Stimulated activated CD4-positive, alpha-beta T cell treated with anti-CD3 and anti-CD28 coated beads, TNF-alpha, amount 100 ng/mL, for 1 hour (primary cell): ENCODE measurements around the gene OSER1.
A peak's percentile ranks its signal among the peaks of the same experiment; 100 is the strongest.
"Not testable (repeated sequence)": the region's sequence is repeated elsewhere in the genome, so short reads cannot be mapped to it uniquely, and the experiment has no call there.

Source experiments
- DNase-seq, 3 donors: peaks; one replicate each; pipeline ENCODE4 v3.0.0-alpha.2; 2020; ENCODE audit warnings: low read depth in 3 of 3, low spot score in 1 of 3

The OSER1 gene

GRCh38 chr20:44210406-44211176, at the start of gene OSER1:
TSS of gene OSER1 (minus strand) at chr20:44210771. CDS start at chr20:44206957, 3,814 bp downstream.
- DNase-seq, result peak; percentile 94 to 98 (median 97)

- no peak for DNase-seq
Observed at GRCh38 chr20:44258226-44258890, 47.8 kb upstream of the OSER1 start.

GRCh38 chr20:44256961-44257360, 46.4 kb upstream of the OSER1 start:
- no peak for DNase-seq

- no peak for DNase-seq
Observed at GRCh38 chr20:44255942-44256341, 45.4 kb upstream of the OSER1 start.

- DNase-seq, result no peak
Observed at GRCh38 chr20:44254073-44254472, 43.5 kb upstream of the OSER1 start.

GRCh38 chr20:44253528-44253927, 43.0 kb upstream of the OSER1 start:
- no peak for DNase-seq

GRCh38 chr20:44251284-44251683, 40.7 kb upstream of the OSER1 start:
- DNase-seq, result no peak

- no peak for DNase-seq
Observed at GRCh38 chr20:44248410-44248759, 37.8 kb upstream of the OSER1 start.

- DNase-seq, result peak in 1 of 3 donors; percentile 4
Observed at GRCh38 chr20:44247586-44248409, 37.2 kb upstream of the OSER1 start.

GRCh38 chr20:44247131-44247571, 36.6 kb upstream of the OSER1 start, which contains the start of gene GDAP1L1:
TSS of gene GDAP1L1 (plus strand) at chr20:44247308. CDS start at chr20:44247335, 27 bp downstream.
- DNase-seq, result no peak

- DNase-seq, result no peak
Observed at GRCh38 chr20:44245977-44246376, 35.4 kb upstream of the OSER1 start.

- no peak for DNase-seq
Observed at GRCh38 chr20:44241796-44242195, 31.2 kb upstream of the OSER1 start.

- not testable (repeated sequence) for DNase-seq
Observed at GRCh38 chr20:44236840-44237239, 26.3 kb upstream of the OSER1 start.

- no peak for DNase-seq
Observed at GRCh38 chr20:44235702-44236101, 25.1 kb upstream of the OSER1 start.

GRCh38 chr20:44234566-44235317, 24.2 kb upstream of the OSER1 start:
- no peak for DNase-seq

- DNase-seq, result no peak
Observed at GRCh38 chr20:44233436-44234016, 23.0 kb upstream of the OSER1 start.

- DNase-seq, result not testable (repeated sequence)
Observed at GRCh38 chr20:44232469-44232856, 21.9 kb upstream of the OSER1 start.

- no peak for DNase-seq
Observed at GRCh38 chr20:44231713-44232468, 21.3 kb upstream of the OSER1 start.

- no peak for DNase-seq
Observed at GRCh38 chr20:44231193-44231592, 20.6 kb upstream of the OSER1 start.
